HG02642 (cell line): ENCODE data around the gene ARHGAP42.
"Not testable (repeated sequence)": the region's sequence is repeated elsewhere in the genome, so short reads cannot be mapped to it uniquely, and the experiment has no call there.

ENCODE experiments used
- ATAC-seq: cut with Tn5 transposase; IDR thresholded peaks from one replicate; pipeline ENCODE4 v1.9.1; 2021; ENCODE audit warnings: mild to moderate bottlenecking; ENCODE audit not compliant: unreplicated experiment, poor library complexity

ARHGAP42 gene

GRCh38 chr11:100716838-100717237, 29.8 kb downstream of the ARHGAP42 start:
- ATAC-seq, result no peak

- no peak for ATAC-seq
Observed at GRCh38 chr11:100719362-100719761, 32.3 kb downstream of the ARHGAP42 start.

- ATAC-seq, result no peak
Observed at GRCh38 chr11:100719809-100720221, 32.7 kb downstream of the ARHGAP42 start.

- no peak for ATAC-seq
Observed at GRCh38 chr11:100726680-100727079, 39.6 kb downstream of the ARHGAP42 start.

GRCh38 chr11:100727410-100727809, 40.3 kb downstream of the ARHGAP42 start:
- ATAC-seq, result no peak

- no peak for ATAC-seq
Observed at GRCh38 chr11:100730266-100730665, 43.2 kb downstream of the ARHGAP42 start.

GRCh38 chr11:100731471-100731870, 44.4 kb downstream of the ARHGAP42 start:
- ATAC-seq, result no peak

- no peak for ATAC-seq
Observed at GRCh38 chr11:100732949-100733348, 45.9 kb downstream of the ARHGAP42 start.

- no peak for ATAC-seq
Observed at GRCh38 chr11:100734743-100735527, 47.8 kb downstream of the ARHGAP42 start.

- no peak for ATAC-seq
Observed at GRCh38 chr11:100735949-100736675, 49.0 kb downstream of the ARHGAP42 start.

GRCh38 chr11:100738701-100739270, 51.7 kb downstream of the ARHGAP42 start:
- no peak for ATAC-seq

GRCh38 chr11:100739666-100740065, 52.6 kb downstream of the ARHGAP42 start:
- ATAC-seq, result no peak

- ATAC-seq, result no peak
Observed at GRCh38 chr11:100740440-100740839, 53.4 kb downstream of the ARHGAP42 start.

- no peak for ATAC-seq
Observed at GRCh38 chr11:100741866-100742625, 55.0 kb downstream of the ARHGAP42 start.

- ATAC-seq, result no peak
Observed at GRCh38 chr11:100746448-100746847, 59.4 kb downstream of the ARHGAP42 start.

- no peak for ATAC-seq
Observed at GRCh38 chr11:100748153-100748552, 61.1 kb downstream of the ARHGAP42 start.

GRCh38 chr11:100749887-100750565, 62.9 kb downstream of the ARHGAP42 start:
- not testable (repeated sequence) for ATAC-seq

- not testable (repeated sequence) for ATAC-seq
Observed at GRCh38 chr11:100750566-100750891, 63.4 kb downstream of the ARHGAP42 start.

- ATAC-seq, result no peak
Observed at GRCh38 chr11:100752371-100753171, 65.5 kb downstream of the ARHGAP42 start.
